Ascending aorta (tissue), 2 donors: ENCODE data around the gene FNDC7. TPM values are rescaled to one million over a fixed set of nuclear protein-coding genes. Genes with fewer than 3 reads are reported as not detected.

Experiments used
- DNase-seq, 2 donors: peaks; one replicate each; pipeline ENCODE4 v3.0.0-alpha.2; 2019; ENCODE audit warnings: low spot score in 2 of 2
- H3K27ac ChIP-seq, 2 donors: fragments of 200-600 bp; sonication (generic); one replicate each; pipeline ENCODE4 v1.5.1; 2016 to 2017; ENCODE audit warnings: mild to moderate bottlenecking in 1 of 2
- H3K27me3 ChIP-seq: fragments of 200-600 bp; sonication (generic); one replicate; pipeline ENCODE4 v1.5.1; 2017
- H3K36me3 ChIP-seq, 2 donors: fragments of 200-600 bp; sonication (generic); one replicate each; pipeline ENCODE4 v1.5.1; 2016
- H3K4me1 ChIP-seq, 2 donors: fragments of 200-600 bp; sonication (generic); one replicate each; pipeline ENCODE4 v1.5.1; 2016 to 2017; ENCODE audit warnings: mild to moderate bottlenecking in 1 of 2
- H3K4me3 ChIP-seq, 2 donors: fragments of 200-600 bp; sonication (generic); one replicate each; pipeline ENCODE4 v1.5.1; 2016 to 2017; ENCODE audit warnings: mild to moderate bottlenecking in 1 of 2
- H3K9me3 ChIP-seq, 2 donors: fragments of 200-600 bp; sonication (generic); one replicate each; pipeline ENCODE4 v1.5.1; 2016
- CTCF ChIP-seq, 3 experiments: fragments of 200-600 bp in 2 of 3; fragments of 450-650 bp in 1 of 3; sonication (generic) in 2 of 3; IDR thresholded peaks; one replicate each; pipeline ENCODE4 v1.5.1; 2016 to 2019; ENCODE audit warnings: antibody characterized with exemption in 3 of 3, mild to moderate bottlenecking in 1 of 3, moderate library complexity in 1 of 3
- intact Hi-C: fragments of 100-400 bp; cut with DNase I; formaldehyde crosslinking; loops from one replicate; pipeline ENCODE4 v1.15.1; 2023
- total RNA-seq: library from RNA; depleted of rRNA; stranded (reverse); fragments of >200 nt; gene quantifications from one replicate; pipeline ENCODE4 v1.1.0, GENCODE V29; 2016

The FNDC7 gene
- total RNA-seq, 1 donor from 2014 or later: not detected

GRCh38 chr1:108668777-108669176, 43.9 kb upstream of the FNDC7 start:
- TF ChIP-seq CTCF (IDR thresholded peaks at IDR 0.05): no peak
- no peaks in the 10 kb centered on the region for H3K9me3 ChIP-seq
- no peaks in the 10 kb centered on the region for H3K36me3 ChIP-seq
- H3K4me1 ChIP-seq: no peaks in the 10 kb centered on the region
- DNase-seq: no peak
- H3K27me3 ChIP-seq: no peaks in the 10 kb centered on the region
- intact Hi-C loops: loop anchor here (10.0 kb wide), 1 partner anchor 76 kb away; the partner anchor contains the start of gene STXBP3
- no peak overlapping the region for H3K4me3 ChIP-seq
- no peak overlapping the region for H3K27ac ChIP-seq

DNA sequence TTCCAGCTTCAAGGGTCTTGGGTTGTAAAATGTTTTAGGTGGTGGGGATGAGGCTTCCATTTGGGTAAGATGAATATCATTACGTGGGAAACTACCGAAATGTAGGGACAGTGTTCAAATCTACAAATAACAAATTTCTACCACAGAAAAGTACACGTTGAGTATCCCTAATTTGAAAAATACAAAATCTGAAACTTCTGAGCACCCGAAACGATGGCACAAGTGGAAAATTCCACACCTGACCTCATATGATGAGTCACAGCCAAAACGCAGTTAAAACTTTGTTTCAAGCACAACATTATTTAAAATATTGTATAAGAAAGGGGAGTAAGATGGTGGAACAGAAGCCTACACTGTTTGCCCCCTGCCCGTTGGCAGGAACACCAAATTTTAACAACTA, 43.0 kb upstream of the FNDC7 start:
- no peak for DNase-seq
- Histone ChIP-seq H3K9me3 (no peaks in the 10 kb centered on the region), H3K27me3 (no peaks in the 10 kb centered on the region), H3K36me3 (no peaks in the 10 kb centered on the region), H3K4me3 (no peak overlapping the region), H3K4me1 (no peaks in the 10 kb centered on the region), H3K27ac (no peak overlapping the region)
- no peak for TF ChIP-seq CTCF (IDR thresholded peaks at IDR 0.05)
- intact Hi-C loops: loop anchor here (10.0 kb wide), 1 partner anchor 75 kb away; the partner anchor contains the start of gene STXBP3

DNA sequence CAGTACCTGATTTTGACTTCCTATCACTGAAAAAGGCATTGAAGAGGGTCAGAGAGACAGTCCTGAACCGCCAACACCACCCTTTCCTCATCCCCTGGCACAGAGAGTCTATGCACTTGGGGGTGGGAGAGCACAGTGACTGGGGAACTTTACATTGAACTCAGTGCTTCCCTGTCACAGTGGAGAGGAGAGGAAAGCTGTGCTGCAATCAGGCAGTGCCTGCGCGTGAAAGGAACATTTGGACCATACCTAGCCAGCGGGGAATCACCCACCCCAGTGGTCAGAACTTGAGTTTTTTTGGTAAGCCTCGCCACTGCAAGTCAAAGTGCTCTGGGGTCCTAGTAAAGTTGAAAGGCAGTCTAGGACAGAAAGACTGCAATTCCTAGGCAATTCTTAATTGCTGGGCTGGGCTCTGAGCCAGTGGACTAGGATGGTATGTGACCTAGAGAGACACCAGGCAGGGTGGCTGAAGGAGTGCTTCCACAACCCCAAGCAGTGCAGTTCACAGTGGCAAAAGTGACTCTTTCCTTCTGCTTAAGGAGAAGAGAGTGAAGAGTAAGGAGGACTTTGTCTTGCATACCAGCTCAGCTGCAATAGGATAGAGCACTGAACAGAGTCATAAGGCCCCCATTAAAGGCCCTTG, 42.5 kb upstream of the FNDC7 start:
- Histone ChIP-seq H3K4me1 (no peaks in the 10 kb centered on the region), H3K9me3 (no peaks in the 10 kb centered on the region), H3K27me3 (no peaks in the 10 kb centered on the region), H3K4me3 (no peak overlapping the region), H3K36me3 (no peaks in the 10 kb centered on the region), H3K27ac (no peak overlapping the region)
- intact Hi-C loops: no loop called here
- no peak for TF ChIP-seq CTCF (IDR thresholded peaks at IDR 0.05)
- DNase-seq: no peak

DNA sequence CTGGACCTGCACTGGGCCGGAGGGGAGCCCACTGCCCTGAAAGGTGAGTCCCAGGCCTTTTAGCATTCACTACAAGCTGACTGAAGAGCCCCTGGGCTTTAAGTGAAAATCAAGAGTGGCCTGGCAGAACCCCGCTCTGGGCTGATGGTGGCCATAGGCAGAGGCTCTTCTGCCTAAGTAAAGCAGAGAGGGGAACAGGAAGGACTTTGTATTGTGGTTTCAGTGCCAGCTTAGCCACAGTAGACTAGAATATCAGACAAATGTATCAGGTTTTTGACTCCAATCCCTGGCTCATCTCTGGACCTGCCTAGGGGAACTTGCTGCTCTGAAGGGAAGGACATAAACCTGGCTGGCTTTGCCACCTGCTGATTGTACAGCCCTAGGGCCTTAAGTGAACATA, 41.6 kb upstream of the FNDC7 start:
- DNase-seq: no peak
- Histone ChIP-seq H3K4me1 (no peaks in the 10 kb centered on the region), H3K27me3 (no peaks in the 10 kb centered on the region), H3K4me3 (no peak overlapping the region), H3K36me3 (no peaks in the 10 kb centered on the region), H3K27ac (no peak overlapping the region), H3K9me3 (no peaks in the 10 kb centered on the region)
- intact Hi-C loops: no loop called here
- no peak for TF ChIP-seq CTCF (IDR thresholded peaks at IDR 0.05)

DNA sequence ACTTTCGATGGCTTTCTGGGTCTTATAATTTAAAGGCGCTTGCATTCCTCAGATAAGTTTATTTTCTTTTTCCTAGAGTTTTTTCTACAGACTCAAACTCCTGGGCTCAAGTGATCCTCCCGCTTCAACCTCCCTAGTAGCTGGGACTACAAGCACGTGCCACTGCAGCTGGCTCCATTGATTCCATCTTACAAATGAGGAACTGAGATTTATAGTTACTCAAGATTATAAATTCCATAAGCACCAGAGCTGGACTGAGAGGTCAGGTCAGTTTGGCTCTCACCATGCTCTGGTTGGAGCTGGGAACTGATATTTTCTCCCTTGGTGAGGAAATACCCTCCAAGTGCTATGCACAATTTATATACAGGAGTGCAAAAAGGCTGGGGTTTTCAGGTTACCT, 34.0 kb upstream of the FNDC7 start:
- no peak for DNase-seq

More for the DNA sequence above, 34.0 kb upstream of the FNDC7 start:
- H3K27me3 ChIP-seq: no peaks in the 10 kb centered on the region
- no peaks in the 10 kb centered on the region for H3K4me1 ChIP-seq
- no peaks in the 10 kb centered on the region for H3K9me3 ChIP-seq
- no peaks in the 10 kb centered on the region for H3K36me3 ChIP-seq
- H3K4me3 ChIP-seq: no peak overlapping the region
- no peak overlapping the region for H3K27ac ChIP-seq
- intact Hi-C loops: no loop called here
- TF ChIP-seq CTCF (IDR thresholded peaks at IDR 0.05): no peak
